HEK293 (cell line): ENCODE data around the gene ZDHHC17.

Experiments used
- CTCF ChIA-PET: fragments of 350-600 bp; formaldehyde crosslinking; extraction: SDS; loops from one replicate; lab custom pipeline; 2021; ENCODE audit warnings: antibody characterized with exemption; lab: Yijun Ruan, JAX
- POLR2A ChIA-PET: fragments of 300-600 bp; formaldehyde crosslinking; extraction: SDS; loops from one replicate; lab custom pipeline; 2020; ENCODE audit warnings: antibody characterized with exemption, inconsistent platforms; lab: Yijun Ruan, JAX
- H3K27ac ChIP-seq: fragments of 200-500 bp; sonication (Bioruptor generic); 2 replicates; pipeline ENCODE4 v1.5.1; 2014; ENCODE audit warnings: low read depth, low read length, control low read depth, inconsistent platforms; ENCODE audit errors: extremely low read depth
- H3K36me3 ChIP-seq, 2 experiments: fragments of 200-500 bp in 1 of 2; sonication (Bioruptor generic) in 1 of 2; 1 replicate in 1 of 2; 2 replicates in 1 of 2; pipeline ENCODE4 v1.5.1; 2014 to 2017; ENCODE audit warnings: inconsistent platforms in 2 of 2, low read length in 2 of 2; ENCODE audit not compliant: control insufficient read depth in 2 of 2, insufficient read depth in 1 of 2
- H3K4me1 ChIP-seq: fragments of 200-500 bp; sonication (Bioruptor generic); 2 replicates; pipeline ENCODE4 v1.5.1; 2014; ENCODE audit warnings: mild to moderate bottlenecking, low read length, inconsistent platforms; ENCODE audit not compliant: control insufficient read depth, insufficient read depth
- H3K4me3 ChIP-seq: 2 replicates; pipeline ENCODE4 v1.5.1; 2011; ENCODE audit warnings: low read depth, mild to moderate bottlenecking, control low read depth, low read length, moderate library complexity
- H3K9me3 ChIP-seq: fragments of 200-500 bp; sonication (Bioruptor generic); 2 replicates; pipeline ENCODE4 v1.5.1; 2014; ENCODE audit warnings: low read depth, low read length, inconsistent platforms; ENCODE audit not compliant: control insufficient read depth, insufficient read depth
- BCL6B ChIP-seq: fragments of 450-650 bp; formaldehyde crosslinking; IDR thresholded peaks from 2 replicates; pipeline ENCODE4 v1.5.1; 2017; ENCODE audit warnings: missing biosample characterization, missing genetic modification characterization
- INSM2 ChIP-seq: fragments of 450-650 bp; formaldehyde crosslinking; IDR thresholded peaks from 2 replicates; pipeline ENCODE4 v1.5.1; 2016; ENCODE audit warnings: missing biosample characterization, missing genetic modification characterization
- SALL2 ChIP-seq: fragments of 450-650 bp; formaldehyde crosslinking; IDR thresholded peaks from 2 replicates; pipeline ENCODE4 v1.5.0; 2017; ENCODE audit warnings: missing biosample characterization, mild to moderate bottlenecking, missing genetic modification characterization, borderline replicate concordance
- TRIM28 ChIP-seq: IDR thresholded peaks from 2 replicates; pipeline ENCODE4 v1.6.1; 2011; ENCODE audit warnings: low read length, control low read depth, borderline replicate concordance
- YY1 ChIP-seq: fragments of 450-650 bp; formaldehyde crosslinking; IDR thresholded peaks from 2 replicates; pipeline ENCODE4 v1.5.1; 2018; ENCODE audit warnings: missing biosample characterization, missing genetic modification characterization
- ZBTB10 ChIP-seq: fragments of 450-650 bp; formaldehyde crosslinking; IDR thresholded peaks from 2 replicates; pipeline ENCODE4 v1.5.1; 2016; ENCODE audit warnings: missing biosample characterization, missing genetic modification characterization
- ZFP3 ChIP-seq: fragments of 450-650 bp; formaldehyde crosslinking; IDR thresholded peaks from 2 replicates; pipeline ENCODE4 v1.5.1; 2016; ENCODE audit warnings: low read depth, missing biosample characterization, missing genetic modification characterization
- ZNF157 ChIP-seq: fragments of 450-650 bp; formaldehyde crosslinking; IDR thresholded peaks from 2 replicates; pipeline ENCODE4 v1.5.1; 2016; ENCODE audit warnings: missing biosample characterization, missing genetic modification characterization
- ZNF19 ChIP-seq: fragments of 450-650 bp; formaldehyde crosslinking; IDR thresholded peaks from 2 replicates; pipeline ENCODE4; 2016; ENCODE audit warnings: missing biosample characterization, missing genetic modification characterization, low read depth
- ZNF214 ChIP-seq: fragments of 450-650 bp; formaldehyde crosslinking; IDR thresholded peaks from 2 replicates; pipeline ENCODE4 v1.5.1; 2017; ENCODE audit warnings: missing biosample characterization, mild to moderate bottlenecking, missing genetic modification characterization, borderline replicate concordance
- ZNF324 ChIP-seq: fragments of 450-650 bp; formaldehyde crosslinking; IDR thresholded peaks from 2 replicates; pipeline ENCODE4 v1.5.1; 2016; ENCODE audit warnings: missing biosample characterization, missing genetic modification characterization
- ZNF394 ChIP-seq: fragments of 450-650 bp; formaldehyde crosslinking; IDR thresholded peaks from 2 replicates; pipeline ENCODE4 v1.5.1; 2016; ENCODE audit warnings: missing biosample characterization, missing genetic modification characterization, mild to moderate bottlenecking, moderate library complexity, borderline replicate concordance
- ZNF449 ChIP-seq: fragments of 450-650 bp; formaldehyde crosslinking; IDR thresholded peaks from 2 replicates; pipeline ENCODE4 v1.5.1; 2017; ENCODE audit warnings: missing biosample characterization, mild to moderate bottlenecking, missing genetic modification characterization, moderate library complexity
- ZNF510 ChIP-seq: fragments of 450-650 bp; formaldehyde crosslinking; IDR thresholded peaks from 2 replicates; pipeline ENCODE4 v1.5.1; 2018; ENCODE audit warnings: mild to moderate bottlenecking, missing genetic modification characterization, missing biosample characterization; ENCODE audit not compliant: insufficient replicate concordance
- ZNF544 ChIP-seq: fragments of 450-650 bp; formaldehyde crosslinking; IDR thresholded peaks from 2 replicates; pipeline ENCODE4 v1.5.0; 2017; ENCODE audit warnings: missing biosample characterization, missing genetic modification characterization
- ZNF610 ChIP-seq: fragments of 450-650 bp; formaldehyde crosslinking; IDR thresholded peaks from 2 replicates; pipeline ENCODE4 v1.5.1; 2016; ENCODE audit warnings: missing biosample characterization, missing genetic modification characterization, borderline replicate concordance
- ZNF639 ChIP-seq: fragments of 450-650 bp; formaldehyde crosslinking; IDR thresholded peaks from 2 replicates; pipeline ENCODE4 v1.5.1; 2016; ENCODE audit warnings: missing biosample characterization, missing genetic modification characterization
- ZNF670 ChIP-seq: fragments of 450-650 bp; formaldehyde crosslinking; IDR thresholded peaks from 2 replicates; pipeline ENCODE4 v1.5.1; 2016; ENCODE audit warnings: missing biosample characterization, missing genetic modification characterization, low read depth

ZDHHC17 gene

GRCh38 chr12:76891609-76892008, 127.7 kb downstream of the ZDHHC17 start:
- Histone ChIP-seq H3K4me1 (no peaks in the 10 kb centered on the region), H3K27ac (no peak overlapping the region), H3K9me3 (no peaks in the 10 kb centered on the region), H3K36me3 (no peaks in the 10 kb centered on the region), H3K4me3 (no peak overlapping the region)
- POLR2A ChIA-PET: interaction anchor here (1.7 kb wide), 1 partner anchor 13 kb away, joined by 5 read pairs; the partner anchor contains the start of gene CSRP2
- CTCF ChIA-PET: interaction anchor here (1.2 kb wide), 1 partner anchor 119 kb away, joined by 3 read pairs; no protein-coding TSS in a partner anchor
- no peak for TF ChIP-seq ZNF610
- no peak for TF ChIP-seq ZNF214 (tag by site-specific recombination)
- no peak for TF ChIP-seq INSM2 (tag by site-specific recombination)
- no peak for TF ChIP-seq ZNF639 (tag by site-specific recombination)
- no peak for TF ChIP-seq ZFP3 (tag by site-specific recombination)

- Histone ChIP-seq H3K36me3 (no peaks in the 10 kb centered on the region), H3K27ac (no peak overlapping the region), H3K4me1 (no peaks in the 10 kb centered on the region), H3K9me3 (no peaks in the 10 kb centered on the region), H3K4me3 (no peak overlapping the region)
- POLR2A ChIA-PET: no interaction called here
- TF ChIP-seq ZNF394 (no peak), ZNF449 (tag by site-specific recombination) (no peak), TRIM28 (no peak), ZNF324 (tag by site-specific recombination) (no peak), ZNF670 (tag by site-specific recombination) (no peak), ZNF157 (tag by site-specific recombination) (no peak), ZNF544 (tag by site-specific recombination) (no peak), ZNF610 (no peak), ZNF19 (no peak), ZNF510 (tag by site-specific recombination) (no peak), BCL6B (tag by site-specific recombination) (no peak), SALL2 (no peak), ZBTB10 (tag by site-specific recombination) (no peak), YY1 (tag by site-specific recombination) (no peak)
- CTCF ChIA-PET: no interaction called here
These were observed 131.9 kb downstream of the ZDHHC17 start for GRCh38 chr12:76895796-76896195.
